WTC11 (cell line): ENCODE data around the gene KSR2.

ENCODE experiments used
- ATF1 ChIP-seq: sonication (generic); formaldehyde crosslinking; IDR thresholded peaks from 2 replicates; pipeline ENCODE4 v1.8.1; 2023; ENCODE audit warnings: mild to moderate bottlenecking, moderate library complexity, missing genetic modification reagents
- ATF3 ChIP-seq: sonication (generic); formaldehyde crosslinking; conservative IDR thresholded peaks from 2 replicates; pipeline ENCODE4 v1.8.1; 2022; ENCODE audit warnings: mild to moderate bottlenecking, missing genetic modification reagents
- CBFB ChIP-seq: sonication (generic); formaldehyde crosslinking; IDR thresholded peaks from 2 replicates; pipeline ENCODE4 v1.8.1; 2022; ENCODE audit warnings: mild to moderate bottlenecking, low read depth, missing genetic modification reagents
- CTCF ChIP-seq: fragments of 200-600 bp; IDR thresholded peaks from 2 replicates; pipeline ENCODE4 v1.8.0; 2022; ENCODE audit warnings: antibody characterized with exemption
- ELF4 ChIP-seq: sonication (generic); formaldehyde crosslinking; IDR thresholded peaks from 2 replicates; pipeline ENCODE4 v1.8.1; 2022; ENCODE audit warnings: low read depth, mild to moderate bottlenecking, moderate library complexity, missing genetic modification reagents
- FOXJ3 ChIP-seq: sonication (generic); formaldehyde crosslinking; IDR thresholded peaks from 2 replicates; pipeline ENCODE4 v1.9.0; 2021; ENCODE audit warnings: missing genetic modification reagents, mild to moderate bottlenecking, borderline replicate concordance
- FOXK1 ChIP-seq: sonication (generic); formaldehyde crosslinking; IDR thresholded peaks from 2 replicates; pipeline ENCODE4 v1.8.0; 2022; ENCODE audit warnings: mild to moderate bottlenecking, moderate library complexity, missing genetic modification reagents
- SMAD3 ChIP-seq: sonication (generic); formaldehyde crosslinking; IDR thresholded peaks from 2 replicates; pipeline ENCODE4 v1.8.0; 2022; ENCODE audit warnings: missing genetic modification reagents, mild to moderate bottlenecking, borderline replicate concordance
- SP1 ChIP-seq: sonication (generic); formaldehyde crosslinking; conservative IDR thresholded peaks from 2 replicates; pipeline ENCODE4 v1.8.1; 2022; ENCODE audit warnings: missing genetic modification reagents
- TCF7 ChIP-seq: sonication (generic); formaldehyde crosslinking; IDR thresholded peaks from 2 replicates; pipeline ENCODE4 v1.8.0; 2022; ENCODE audit warnings: mild to moderate bottlenecking, low read depth, missing genetic modification reagents, moderate library complexity
- USF2 ChIP-seq: sonication (generic); formaldehyde crosslinking; IDR thresholded peaks from 2 replicates; pipeline ENCODE4 v1.8.1; 2023; ENCODE audit warnings: mild to moderate bottlenecking, missing genetic modification reagents, moderate library complexity
- ZBTB43 ChIP-seq: sonication (generic); formaldehyde crosslinking; IDR thresholded peaks from 2 replicates; pipeline ENCODE4 v1.8.1; 2023; ENCODE audit warnings: mild to moderate bottlenecking, missing genetic modification reagents
- ZNF416 ChIP-seq: fragments of 250-450 bp; sonication (Bioruptor Pico); IDR thresholded peaks from 2 replicates; pipeline ENCODE4 v1.9.0; 2021; ENCODE audit warnings: mild to moderate bottlenecking, inconsistent platforms
- ZNF671 ChIP-seq: fragments of 250-450 bp; sonication (Bioruptor Pico); IDR thresholded peaks from 2 replicates; pipeline ENCODE4 v1.8.0; 2021; ENCODE audit warnings: mild to moderate bottlenecking

GRCh38 chr12:117766008-117766407 is 202.8 kb downstream of the KSR2 start:
- TF ChIP-seq FOXK1 (CRISPR knock-in tag) (no peak), ELF4 (no peak), CTCF (no peak), ATF1 (CRISPR knock-in tag) (no peak), FOXJ3 (CRISPR knock-in tag) (no peak), ZBTB43 (CRISPR knock-in tag) (no peak), SMAD3 (no peak), ATF3 (CRISPR knock-in tag) (no peak), CBFB (CRISPR knock-in tag) (no peak), ZNF671 (CRISPR knock-in tag) (no peak), SP1 (CRISPR knock-in tag) (no peak), USF2 (no peak), ZNF416 (CRISPR knock-in tag) (no peak), TCF7 (CRISPR knock-in tag) (no peak)
